PFSK-1 (cell line): ENCODE measurements around the gene CAPN1.

Source experiments
- POLR2AphosphoS5 ChIP-seq: IDR thresholded peaks from 2 replicates; pipeline ENCODE4 v1.6.1; 2012; ENCODE audit warnings: low read depth, mild to moderate bottlenecking, control low read depth, low read length, moderate library complexity
- SIN3A ChIP-seq: IDR thresholded peaks from 2 replicates; pipeline ENCODE4 v1.6.1; 2012; ENCODE audit warnings: mild to moderate bottlenecking, low read length, moderate library complexity, borderline replicate concordance; ENCODE audit not compliant: insufficient read depth
- TAF1 ChIP-seq: IDR thresholded peaks from 2 replicates; pipeline ENCODE4 v1.6.1; 2012; ENCODE audit warnings: low read length, control low read depth, borderline replicate concordance; ENCODE audit not compliant: insufficient read depth
- TF ChIP-seq, protein P1 (sequence below), 2 experiments: IDR thresholded peaks; 2 replicates each; pipeline versions ENCODE4 v1.6.1 to v1.8.0; 2011 to 2012; ENCODE audit warnings: low read depth in 2 of 2, low read length in 2 of 2, control low read depth in 1 of 2, inconsistent platforms in 1 of 2, mild to moderate bottlenecking in 1 of 2, moderate library complexity in 1 of 2; ENCODE audit not compliant: insufficient read depth in 1 of 2

- TF ChIP-seq POLR2AphosphoS5: no peak
- no peak for TF ChIP-seq TAF1
- TF ChIP-seq, protein P1, sequence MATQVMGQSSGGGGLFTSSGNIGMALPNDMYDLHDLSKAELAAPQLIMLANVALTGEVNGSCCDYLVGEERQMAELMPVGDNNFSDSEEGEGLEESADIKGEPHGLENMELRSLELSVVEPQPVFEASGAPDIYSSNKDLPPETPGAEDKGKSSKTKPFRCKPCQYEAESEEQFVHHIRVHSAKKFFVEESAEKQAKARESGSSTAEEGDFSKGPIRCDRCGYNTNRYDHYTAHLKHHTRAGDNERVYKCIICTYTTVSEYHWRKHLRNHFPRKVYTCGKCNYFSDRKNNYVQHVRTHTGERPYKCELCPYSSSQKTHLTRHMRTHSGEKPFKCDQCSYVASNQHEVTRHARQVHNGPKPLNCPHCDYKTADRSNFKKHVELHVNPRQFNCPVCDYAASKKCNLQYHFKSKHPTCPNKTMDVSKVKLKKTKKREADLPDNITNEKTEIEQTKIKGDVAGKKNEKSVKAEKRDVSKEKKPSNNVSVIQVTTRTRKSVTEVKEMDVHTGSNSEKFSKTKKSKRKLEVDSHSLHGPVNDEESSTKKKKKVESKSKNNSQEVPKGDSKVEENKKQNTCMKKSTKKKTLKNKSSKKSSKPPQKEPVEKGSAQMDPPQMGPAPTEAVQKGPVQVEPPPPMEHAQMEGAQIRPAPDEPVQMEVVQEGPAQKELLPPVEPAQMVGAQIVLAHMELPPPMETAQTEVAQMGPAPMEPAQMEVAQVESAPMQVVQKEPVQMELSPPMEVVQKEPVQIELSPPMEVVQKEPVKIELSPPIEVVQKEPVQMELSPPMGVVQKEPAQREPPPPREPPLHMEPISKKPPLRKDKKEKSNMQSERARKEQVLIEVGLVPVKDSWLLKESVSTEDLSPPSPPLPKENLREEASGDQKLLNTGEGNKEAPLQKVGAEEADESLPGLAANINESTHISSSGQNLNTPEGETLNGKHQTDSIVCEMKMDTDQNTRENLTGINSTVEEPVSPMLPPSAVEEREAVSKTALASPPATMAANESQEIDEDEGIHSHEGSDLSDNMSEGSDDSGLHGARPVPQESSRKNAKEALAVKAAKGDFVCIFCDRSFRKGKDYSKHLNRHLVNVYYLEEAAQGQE (IDR thresholded peaks at IDR 0.05; ENCODE audit: insufficient read depth in 1 of 2, low read depth in 2 of 2, low read length in 2 of 2): no peak
- TF ChIP-seq SIN3A: no peak
Observed at GRCh38 chr11:65135633-65136145, 46.0 kb upstream of the CAPN1 start.
